Esophagus squamous epithelium (tissue), 5 donors: ENCODE data around the gene SLC25A29. TPM values are rescaled to one million over a fixed set of nuclear protein-coding genes. Genes with fewer than 3 reads are reported as not detected.

Experiments used
- DNase-seq: peaks from one replicate; lab custom pipeline; 2025; lab: John Stamatoyannopoulos, UW
- H3K27ac ChIP-seq, 4 donors: fragments of 200-600 bp; sonication (generic); one replicate each; pipeline ENCODE4 v1.5.1; 2016 to 2019; ENCODE audit warnings: mild to moderate bottlenecking in 1 of 4
- H3K27me3 ChIP-seq, 4 donors: fragments of 200-600 bp; sonication (generic); 1 replicate in 3 of 4; 2 replicates in 1 of 4; pipeline versions ENCODE4 v1.5.1 to v1.6.0; 2017 to 2021; ENCODE audit warnings: antibody characterized with exemption in 1 of 4
- H3K36me3 ChIP-seq, 3 donors: fragments of 200-600 bp; sonication (generic); one replicate each; pipeline ENCODE4 v1.5.1; 2016 to 2019
- H3K4me1 ChIP-seq, 3 donors: fragments of 200-600 bp; sonication (generic); one replicate each; pipeline ENCODE4 v1.5.1; 2017 to 2019
- H3K4me3 ChIP-seq, 4 donors: fragments of 200-600 bp; sonication (generic); 1 replicate in 3 of 4; 2 replicates in 1 of 4; pipeline ENCODE4 v1.5.1; 2016 to 2019; ENCODE audit warnings: mild to moderate bottlenecking in 2 of 4, moderate library complexity in 1 of 4
- H3K9me3 ChIP-seq, 3 donors: fragments of 200-600 bp; sonication (generic); one replicate each; pipeline ENCODE4 v1.5.1; 2016 to 2019
- POLR2A ChIP-seq, 4 donors: fragments of 450-650 bp; IDR thresholded peaks; one replicate each; pipeline ENCODE4 v1.6.1; 2017; ENCODE audit warnings: antibody characterized with exemption in 4 of 4, mild to moderate bottlenecking in 4 of 4, moderate library complexity in 3 of 4
- WGBS, 2 donors: methylation state at CpG; one replicate each; pipeline ENCODE4 v1.1.5; 2018; 5-methylcytosine and 5-hydroxymethylcytosine counted together
- intact Hi-C: fragments of 100-400 bp; cut with DNase I; formaldehyde crosslinking; loops from one replicate; pipeline ENCODE4 v1.15.0; 2022
- small RNA-seq, 4 donors: library from RNA; depleted of rRNA; stranded (forward); fragments of <200 nt; gene quantifications; one replicate each; pipeline ENCODE3, GENCODE V24; 2016
- total RNA-seq, 4 donors: library from RNA; depleted of rRNA; stranded (reverse); fragments of >200 nt; gene quantifications; one replicate each; pipeline ENCODE4 v1.1.0, GENCODE V29; 2016
- TF ChIP-seq, protein P1 (sequence below), 6 experiments: fragments of 450-650 bp in 4 of 6; fragments of 200-600 bp in 2 of 6; sonication (generic) in 2 of 6; IDR thresholded peaks; one replicate each; pipeline ENCODE4 v1.5.1; 2016 to 2019; ENCODE audit warnings: antibody characterized with exemption in 6 of 6, mild to moderate bottlenecking in 4 of 6, moderate library complexity in 4 of 6
- donor health status: DM: yes; HTN: yes; CAD: no.

Gene SLC25A29
- total RNA-seq, 4 donors from 2014 or later: 23.3 to 64.3 (median 55.6) TPM

DNA sequence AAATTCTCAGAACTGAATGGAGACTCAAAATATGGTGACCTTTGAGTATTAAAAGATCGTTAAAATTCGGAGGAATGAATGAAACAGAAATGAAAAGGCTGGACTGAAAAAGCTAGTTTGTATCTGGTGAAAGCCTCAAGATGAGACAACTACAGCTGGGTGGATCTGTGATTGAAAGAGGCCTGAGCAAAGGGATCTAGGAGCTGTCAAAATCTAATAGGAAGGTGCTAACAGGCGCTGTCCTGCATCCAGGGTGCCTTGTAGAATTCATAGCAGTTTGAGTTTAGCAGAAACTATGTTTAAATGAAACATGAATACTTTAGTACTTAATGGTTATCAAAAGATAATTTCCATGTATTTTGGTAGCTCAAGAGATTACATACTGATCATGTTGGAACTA is 65.0 kb downstream of the SLC25A29 start:
- H3K9me3 ChIP-seq: no peaks in the 10 kb centered on the region
- H3K4me3 ChIP-seq: peak overlapping the region; percentile 71 to 100 (median 98)
- DNase-seq: no peak
- WGBS, 2 donors: 18 to 30% methylated on average over 3 of the region's 3 CpGs
- TF ChIP-seq, protein P1, sequence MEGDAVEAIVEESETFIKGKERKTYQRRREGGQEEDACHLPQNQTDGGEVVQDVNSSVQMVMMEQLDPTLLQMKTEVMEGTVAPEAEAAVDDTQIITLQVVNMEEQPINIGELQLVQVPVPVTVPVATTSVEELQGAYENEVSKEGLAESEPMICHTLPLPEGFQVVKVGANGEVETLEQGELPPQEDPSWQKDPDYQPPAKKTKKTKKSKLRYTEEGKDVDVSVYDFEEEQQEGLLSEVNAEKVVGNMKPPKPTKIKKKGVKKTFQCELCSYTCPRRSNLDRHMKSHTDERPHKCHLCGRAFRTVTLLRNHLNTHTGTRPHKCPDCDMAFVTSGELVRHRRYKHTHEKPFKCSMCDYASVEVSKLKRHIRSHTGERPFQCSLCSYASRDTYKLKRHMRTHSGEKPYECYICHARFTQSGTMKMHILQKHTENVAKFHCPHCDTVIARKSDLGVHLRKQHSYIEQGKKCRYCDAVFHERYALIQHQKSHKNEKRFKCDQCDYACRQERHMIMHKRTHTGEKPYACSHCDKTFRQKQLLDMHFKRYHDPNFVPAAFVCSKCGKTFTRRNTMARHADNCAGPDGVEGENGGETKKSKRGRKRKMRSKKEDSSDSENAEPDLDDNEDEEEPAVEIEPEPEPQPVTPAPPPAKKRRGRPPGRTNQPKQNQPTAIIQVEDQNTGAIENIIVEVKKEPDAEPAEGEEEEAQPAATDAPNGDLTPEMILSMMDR (IDR thresholded peaks at IDR 0.05): no peak
- no peak for TF ChIP-seq POLR2A (IDR thresholded peaks at IDR 0.05)
- intact Hi-C loops: no loop called here
- peak overlapping the region; percentile 96 to 100 (median 100) for H3K27ac ChIP-seq
- peaks cover 27 to 71% (median 64%) of the 10 kb centered on the region in 3 donors for H3K4me1 ChIP-seq
- H3K36me3 ChIP-seq: no peaks in the 10 kb centered on the region
- H3K27me3 ChIP-seq: no peaks in the 10 kb centered on the region

Small RNA genes within 50 kb of the gene (small RNA-seq; reads per million reads assigned to genes)
- gene MIR345: 16.8 to 37.4 (median 22.8) reads per million in 4 donors
- 0 reads per million in 4 donors for gene RN7SL523P

Other genes with a start within 250 kb of the SLC25A29 start
- gene EVL, start 241.0 kb downstream of the SLC25A29 start, total RNA-seq: 10 to 100 TPM; 20.0 to 61.2 (median 25.8) TPM
- 100 to 1,000 TPM in 1 of 4 donors, 10 to 100 TPM in 3; 23.8 to 116 (median 27.3) TPM for gene DEGS2, start 146.8 kb downstream of the SLC25A29 start, total RNA-seq
- gene YY1, start 67.3 kb downstream of the SLC25A29 start, total RNA-seq: 10 to 100 TPM; 30.6 to 46.5 (median 33.5) TPM
- gene SLC25A47, start 16.9 kb upstream of the SLC25A29 start, total RNA-seq: not detected
- 1 to 10 TPM; 2.4 to 6.1 (median 4.7) TPM for gene WDR25, start 70.0 kb upstream of the SLC25A29 start, total RNA-seq